Heart left ventricle (tissue), 16 donors: ENCODE results near the gene KCNH1. TPM values are rescaled to one million over a fixed set of nuclear protein-coding genes. Genes with fewer than 3 reads are reported as not detected.

Experiments
- ATAC-seq, 4 donors: fragments of 200-7000 bp; cut with Tn5 transposase; one replicate each; pipeline ENCODE4 v1.9.1; 2020 to 2022; ENCODE audit warnings: moderate library complexity in 4 of 4, mild to moderate bottlenecking in 3 of 4, moderate number of reproducible peaks in 1 of 4
- DNase-seq, 5 donors: peaks; one replicate each; pipeline ENCODE4 v3.0.0-alpha.2; 2020
- H3K27ac ChIP-seq, 12 donors: fragments of 200-600 bp; sonication (generic) in 4 of 12; one replicate each; pipeline versions ENCODE4 v1.5.0 to v1.8.0; 2016 to 2022; ENCODE audit warnings: mild to moderate bottlenecking in 2 of 12
- H3K27me3 ChIP-seq, 9 donors: fragments of 200-600 bp; sonication (generic) in 2 of 9; one replicate each; pipeline versions ENCODE4 v1.5.1 to v1.8.0; 2016 to 2022; ENCODE audit warnings: mild to moderate bottlenecking in 3 of 9
- H3K36me3 ChIP-seq, 9 donors: fragments of 200-600 bp; sonication (generic) in 2 of 9; one replicate each; pipeline versions ENCODE4 v1.5.0 to v1.8.0; 2018 to 2022; ENCODE audit warnings: mild to moderate bottlenecking in 2 of 9
- H3K4me1 ChIP-seq, 12 donors: fragments of 200-600 bp; sonication (generic) in 4 of 12; one replicate each; pipeline versions ENCODE4 v1.5.0 to v1.8.0; 2016 to 2022; ENCODE audit warnings: mild to moderate bottlenecking in 3 of 12
- H3K4me3 ChIP-seq, 12 donors: fragments of 200-600 bp; sonication (generic) in 4 of 12; one replicate each; pipeline versions ENCODE4 v1.5.0 to v1.8.0; 2017 to 2022; ENCODE audit warnings: mild to moderate bottlenecking in 9 of 12, moderate library complexity in 4 of 12
- H3K9me3 ChIP-seq, 12 donors: fragments of 200-600 bp; sonication (generic) in 4 of 12; one replicate each; pipeline versions ENCODE4 v1.5.0 to v1.8.0; 2016 to 2022; ENCODE audit warnings: mild to moderate bottlenecking in 1 of 12
- POLR2A ChIP-seq, 2 donors: fragments of 450-650 bp; IDR thresholded peaks; one replicate each; pipeline ENCODE4 v1.6.1; 2017; ENCODE audit warnings: antibody characterized with exemption in 2 of 2, mild to moderate bottlenecking in 2 of 2, moderate library complexity in 2 of 2
- WGBS, 4 donors: extraction: QIAGEN DNeasy Blood & Tissue Kit in 2 of 4; methylation state at CpG; one replicate each; pipeline versions ENCODE4 v1.1.5 to v1.1.7; 2013 to 2018; 5-methylcytosine and 5-hydroxymethylcytosine counted together
- intact Hi-C, 10 donors: fragments of 100-400 bp; cut with DNase I; formaldehyde crosslinking; loops; one replicate each; pipeline versions ENCODE4 v1.11.1 to v1.14.2; 2022
- polyA plus RNA-seq, 2 donors: library from polyadenylated mRNA; stranded (reverse); fragments of 200-250 nt; gene quantifications; one replicate each; pipeline ENCODE4 v1.2.3, GENCODE V29; 2013
- total RNA-seq, 9 donors: library from RNA; depleted of rRNA in 2 of 9; stranded (reverse); fragments of >200 nt in 2 of 9; fragmentation: NEBNext Ultra II Directional in 3 of 9; extraction: Animal tissue kit (Norgen Biotek cat#: 25700) in 3 of 9; gene quantifications; one replicate each; pipeline versions ENCODE4 v1.1.0 to v1.2.4, GENCODE V29; 2016 to 2023
- TF ChIP-seq, protein P1 (sequence below), 12 donors: fragments of 200-600 bp; sonication (generic) in 4 of 12; IDR thresholded peaks; one replicate each; pipeline versions ENCODE4 v1.5.0 to v1.8.0; 2018 to 2022; ENCODE audit warnings: antibody characterized with exemption in 12 of 12, mild to moderate bottlenecking in 5 of 12
- donor health status: ischemic (EF 13 %, LVEDD 7.1; RV severe dilation, severe dysfunction).
- donor health status: healthy with polysubstance abuse.
- donor health status: DM: no; HTN: yes; CAD: no.
- donor health status: DM: no; HTN: no; CAD: no.
- donor health status: ischemic (EF 25% LVEDD 6.9; RV normal size, moderate dysfunction).
- donor health status: ischemic (EF 25% LVEDD 5.7; RV mildly dilated, moderate dysfunction).
- donor health status: healthy.
- donor health status: DM: yes; HTN: yes; CAD: no.
- donor health status: ischemic (EF 35%, LVEDD 5.7; RV mildly dilated, moderate dysfunction).
- donor health status: nonischemic (EF 11% LVEDD 7.7; RV severe dilation, severe dysfunction).
- donor health status: DM: yes; HTN: yes; CAD: no.
- donor health status: PGD.
- donor health status: ischemic (EF 29% LVEDD 5.4; RV normal size, mild dysfunction).
- donor health status: nonischemic (EF 23%, LVEDD 6.1; RV moderate dilation, normal function).

The KCNH1 gene
- total and polyA plus RNA-seq, 11 donors, result 0.03 TPM; not detected in 10

DNA sequence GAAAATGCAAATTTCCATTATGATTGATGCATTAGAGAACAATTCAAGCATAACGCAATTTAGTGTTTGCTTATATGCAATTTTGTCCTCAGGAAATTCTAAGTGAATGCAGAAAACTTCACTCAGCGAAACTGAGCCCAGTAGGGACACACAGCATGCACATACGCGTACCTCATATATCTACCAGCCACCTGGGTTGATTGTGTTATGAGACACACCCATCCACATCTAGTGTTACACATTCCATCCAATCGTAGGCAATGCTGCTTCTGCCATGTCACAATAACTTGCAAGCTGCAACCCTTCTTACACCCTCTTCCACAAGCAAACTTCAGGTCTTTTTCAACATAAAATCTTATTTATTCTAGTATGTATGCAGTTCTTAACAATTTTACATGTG lies 492.4 kb downstream of the KCNH1 start:
- no peak overlapping the region for H3K4me3 ChIP-seq
- H3K27ac ChIP-seq, result no peak overlapping the region
- intact Hi-C loops, result no loop called here
- no peak for TF ChIP-seq POLR2A (IDR thresholded peaks at IDR 0.05)
- TF ChIP-seq, protein P1, sequence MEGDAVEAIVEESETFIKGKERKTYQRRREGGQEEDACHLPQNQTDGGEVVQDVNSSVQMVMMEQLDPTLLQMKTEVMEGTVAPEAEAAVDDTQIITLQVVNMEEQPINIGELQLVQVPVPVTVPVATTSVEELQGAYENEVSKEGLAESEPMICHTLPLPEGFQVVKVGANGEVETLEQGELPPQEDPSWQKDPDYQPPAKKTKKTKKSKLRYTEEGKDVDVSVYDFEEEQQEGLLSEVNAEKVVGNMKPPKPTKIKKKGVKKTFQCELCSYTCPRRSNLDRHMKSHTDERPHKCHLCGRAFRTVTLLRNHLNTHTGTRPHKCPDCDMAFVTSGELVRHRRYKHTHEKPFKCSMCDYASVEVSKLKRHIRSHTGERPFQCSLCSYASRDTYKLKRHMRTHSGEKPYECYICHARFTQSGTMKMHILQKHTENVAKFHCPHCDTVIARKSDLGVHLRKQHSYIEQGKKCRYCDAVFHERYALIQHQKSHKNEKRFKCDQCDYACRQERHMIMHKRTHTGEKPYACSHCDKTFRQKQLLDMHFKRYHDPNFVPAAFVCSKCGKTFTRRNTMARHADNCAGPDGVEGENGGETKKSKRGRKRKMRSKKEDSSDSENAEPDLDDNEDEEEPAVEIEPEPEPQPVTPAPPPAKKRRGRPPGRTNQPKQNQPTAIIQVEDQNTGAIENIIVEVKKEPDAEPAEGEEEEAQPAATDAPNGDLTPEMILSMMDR (IDR thresholded peaks at IDR 0.05), result no peak
- DNase-seq (no peak), ATAC-seq (no peak)
- peaks cover 0 to 9% (median 2%) of the 10 kb centered on the region in 12 donors for H3K4me1 ChIP-seq
- 84 to 90% (median 86%) methylated on average over 5 of the region's 5 CpGs for WGBS, 4 donors
- no peaks in the 10 kb centered on the region for H3K9me3 ChIP-seq
- H3K27me3 ChIP-seq, result no peaks in the 10 kb centered on the region
- no peaks in the 10 kb centered on the region for H3K36me3 ChIP-seq

DNA sequence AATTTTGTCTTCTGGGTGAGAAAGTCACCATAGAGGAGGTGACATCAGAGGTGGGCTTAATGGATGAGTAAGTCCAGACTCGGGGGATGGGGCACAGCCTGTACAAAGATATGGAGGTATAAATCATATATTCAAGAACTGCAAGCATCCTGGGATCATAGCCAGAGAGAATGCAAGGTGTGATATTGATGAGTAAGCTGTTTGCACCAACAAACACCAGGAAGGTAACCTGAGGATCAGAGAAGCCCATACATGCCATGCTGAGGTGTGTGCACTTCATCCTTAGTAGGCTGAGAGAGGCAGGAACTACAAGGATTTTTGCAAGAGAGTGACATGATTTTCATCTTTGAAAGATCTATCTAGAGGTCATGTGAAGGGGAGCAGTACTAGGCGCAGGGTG lies 498.8 kb downstream of the KCNH1 start:
- H3K36me3 ChIP-seq, result no peaks in the 10 kb centered on the region
- DNase-seq (no peak), ATAC-seq (no peak)
- no peaks in the 10 kb centered on the region for H3K9me3 ChIP-seq
- H3K4me1 ChIP-seq, result peaks cover 0 to 29% (median 6%) of the 10 kb centered on the region in 12 donors
- no peaks in the 10 kb centered on the region for H3K27me3 ChIP-seq
- H3K4me3 ChIP-seq, result no peak overlapping the region
- TF ChIP-seq, protein P1 (IDR thresholded peaks at IDR 0.05), result no peak
- no peak for TF ChIP-seq POLR2A (IDR thresholded peaks at IDR 0.05)
- 86 to 92% (median 92%) methylated on average over 2 of the region's 2 CpGs for WGBS, 4 donors
- intact Hi-C loops, result no loop called here
- H3K27ac ChIP-seq, result no peak overlapping the region

DNA sequence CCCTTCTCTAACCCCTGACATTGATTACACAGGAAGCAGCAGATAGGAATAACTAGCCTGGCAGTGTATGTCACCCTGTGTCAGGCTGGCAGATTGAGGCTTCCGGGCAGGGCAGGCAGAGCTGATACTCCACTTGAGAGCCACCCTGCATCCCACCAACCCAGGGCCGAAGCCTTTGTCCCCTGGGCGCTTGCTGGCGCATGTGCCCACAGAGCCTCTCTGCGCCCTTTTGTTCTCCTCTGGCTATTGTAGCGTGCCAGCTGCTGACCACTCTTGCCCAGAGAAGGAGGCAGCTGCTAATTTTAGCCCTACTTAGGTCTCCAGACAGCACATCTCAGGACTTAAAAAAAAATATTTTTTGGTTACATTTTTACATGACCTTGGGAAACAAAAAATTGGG lies 500.3 kb downstream of the KCNH1 start:
- Histone ChIP-seq H3K9me3 (no peaks in the 10 kb centered on the region), H3K4me3 (no peak overlapping the region), H3K36me3 (no peaks in the 10 kb centered on the region), H3K27ac (peak overlapping the region in 10 of 12 donors; percentile 33 to 80 (median 60)), H3K4me1 (peaks cover 0 to 29% (median 6%) of the 10 kb centered on the region in 12 donors), H3K27me3 (no peaks in the 10 kb centered on the region)
- DNase-seq (peak in 4 of 5 donors; percentile 26 to 62 (median 39)), ATAC-seq (peak; percentile 62 to 91 (median 85))
- intact Hi-C loops, result no loop called here
- TF ChIP-seq, protein P1 (IDR thresholded peaks at IDR 0.05), result no peak
- no peak for TF ChIP-seq POLR2A (IDR thresholded peaks at IDR 0.05)
- 52 to 59% (median 56%) methylated on average over 6 of the region's 6 CpGs for WGBS, 4 donors

DNA sequence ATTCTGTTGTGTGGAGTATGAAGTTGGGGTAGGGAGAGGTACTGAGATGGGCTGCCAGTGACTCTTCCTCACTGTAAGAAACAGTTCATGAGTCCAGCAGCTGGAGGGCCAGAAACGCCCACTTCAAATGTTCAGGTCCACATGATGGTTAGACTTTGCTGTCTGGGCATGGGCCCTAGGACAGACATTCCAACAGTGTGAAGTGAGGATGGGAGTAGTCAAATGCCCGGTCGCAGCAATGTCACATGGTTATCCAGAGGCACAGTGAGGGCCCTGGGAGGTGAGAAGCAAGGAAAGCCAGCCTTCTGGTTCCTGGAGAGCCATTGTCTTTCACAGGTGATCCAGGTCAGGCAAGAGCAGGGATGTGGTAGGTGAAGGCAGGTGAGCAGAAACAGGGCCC lies 500.8 kb downstream of the KCNH1 start:
- H3K27me3 ChIP-seq, result no peaks in the 10 kb centered on the region
- no peak for DNase-seq
- H3K9me3 ChIP-seq, result no peaks in the 10 kb centered on the region
- peak in 3 of 4 donors; percentile 14 to 38 (median 36) for ATAC-seq
- intact Hi-C loops, result no loop called here
- no peak for TF ChIP-seq POLR2A (IDR thresholded peaks at IDR 0.05)
- TF ChIP-seq, protein P1 (IDR thresholded peaks at IDR 0.05), result no peak
- 56 to 72% (median 70%) methylated on average over 3 of the region's 3 CpGs for WGBS, 4 donors
- peaks cover 0 to 29% (median 6%) of the 10 kb centered on the region in 12 donors for H3K4me1 ChIP-seq
- no peaks in the 10 kb centered on the region for H3K36me3 ChIP-seq
- H3K4me3 ChIP-seq, result no peak overlapping the region
- peak overlapping the region in 8 of 12 donors; percentile 41 to 80 (median 64) for H3K27ac ChIP-seq
